T47D (cell line): ENCODE results near the gene BMP7.

Experiments
- DNase-seq, 2 experiments: peaks; one replicate each; pipeline versions ENCODE4 v3.0.0 to v3.0.0-alpha.2; 2011 to 2012; ENCODE audit warnings: low read depth in 1 of 2, low spot score in 1 of 2
- JUND ChIP-seq: IDR thresholded peaks from 2 replicates; pipeline ENCODE4 v1.6.1; 2012; ENCODE audit warnings: low read depth
- in situ Hi-C: cut with HindIII; loops from 2 replicates; pipeline ENCODE4 v1.10.0; 2016; ENCODE audit warnings: low sequenced_read_pairs, low pct_unique_long_range_greater_than_20kb

BMP7 gene

GRCh38 chr20:57298457-57298856, 32.0 kb upstream of the BMP7 start:
- in situ Hi-C loops, result no loop called here
- no peak for TF ChIP-seq JUND
- DNase-seq, result no peak

- no peak for TF ChIP-seq JUND
- DNase-seq, result no peak
- in situ Hi-C loops, result no loop called here
Measured at GRCh38 chr20:57294550-57294949, 28.1 kb upstream of the BMP7 start.

DNA sequence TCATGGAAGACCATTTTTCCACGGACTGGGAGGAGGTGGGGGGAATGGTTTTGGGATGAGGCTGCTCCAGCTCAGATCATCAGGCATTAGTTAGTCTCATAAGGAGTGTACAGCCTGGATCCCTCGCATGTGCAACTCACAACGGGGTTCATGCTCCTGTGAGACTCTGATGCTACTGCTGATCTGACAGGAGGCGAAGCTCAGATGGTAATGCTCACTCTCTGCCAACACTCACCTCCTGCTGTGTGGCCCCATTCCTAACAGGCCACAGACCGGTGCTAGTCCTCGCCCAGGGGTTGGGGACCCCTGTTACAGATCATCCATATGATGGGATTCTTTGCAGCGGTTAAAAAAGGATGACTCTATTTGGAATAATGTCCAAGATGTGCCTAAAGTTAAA, 27.6 kb upstream of the BMP7 start:
- in situ Hi-C loops, result no loop called here
- TF ChIP-seq JUND, result no peak
- no peak for DNase-seq

GRCh38 chr20:57292611-57293010, 26.2 kb upstream of the BMP7 start:
- TF ChIP-seq JUND, result no peak
- no peak for DNase-seq
- in situ Hi-C loops, result no loop called here

GRCh38 chr20:57291694-57292093, 25.3 kb upstream of the BMP7 start:
- no peak for DNase-seq
- in situ Hi-C loops, result no loop called here
- TF ChIP-seq JUND, result no peak

DNA sequence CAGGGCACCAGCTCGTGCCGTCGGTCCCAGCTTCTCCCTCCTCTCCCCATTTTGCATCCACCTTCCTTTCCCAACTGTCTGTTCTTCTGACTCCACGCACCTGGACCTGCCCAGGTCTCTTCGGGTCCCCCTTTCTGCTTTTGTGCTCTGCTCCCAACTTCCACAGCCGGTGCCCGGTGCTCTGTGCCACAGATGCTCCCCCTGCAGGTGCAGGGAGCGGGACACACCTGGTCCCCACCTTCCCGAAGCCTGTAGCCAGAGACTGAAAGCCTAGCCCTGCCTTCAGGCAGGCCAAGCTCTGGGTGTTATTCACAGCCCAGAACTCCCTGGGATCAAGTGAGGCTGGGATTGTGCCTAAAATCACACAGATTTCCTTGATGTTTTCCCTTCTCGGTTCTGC, 24.6 kb upstream of the BMP7 start:
- TF ChIP-seq JUND, result no peak
- peak; percentile 44 to 49 for DNase-seq
- in situ Hi-C loops, result no loop called here

GRCh38 chr20:57290178-57290484, 23.7 kb upstream of the BMP7 start:
- in situ Hi-C loops, result no loop called here
- no peak for DNase-seq
- TF ChIP-seq JUND, result no peak

DNA sequence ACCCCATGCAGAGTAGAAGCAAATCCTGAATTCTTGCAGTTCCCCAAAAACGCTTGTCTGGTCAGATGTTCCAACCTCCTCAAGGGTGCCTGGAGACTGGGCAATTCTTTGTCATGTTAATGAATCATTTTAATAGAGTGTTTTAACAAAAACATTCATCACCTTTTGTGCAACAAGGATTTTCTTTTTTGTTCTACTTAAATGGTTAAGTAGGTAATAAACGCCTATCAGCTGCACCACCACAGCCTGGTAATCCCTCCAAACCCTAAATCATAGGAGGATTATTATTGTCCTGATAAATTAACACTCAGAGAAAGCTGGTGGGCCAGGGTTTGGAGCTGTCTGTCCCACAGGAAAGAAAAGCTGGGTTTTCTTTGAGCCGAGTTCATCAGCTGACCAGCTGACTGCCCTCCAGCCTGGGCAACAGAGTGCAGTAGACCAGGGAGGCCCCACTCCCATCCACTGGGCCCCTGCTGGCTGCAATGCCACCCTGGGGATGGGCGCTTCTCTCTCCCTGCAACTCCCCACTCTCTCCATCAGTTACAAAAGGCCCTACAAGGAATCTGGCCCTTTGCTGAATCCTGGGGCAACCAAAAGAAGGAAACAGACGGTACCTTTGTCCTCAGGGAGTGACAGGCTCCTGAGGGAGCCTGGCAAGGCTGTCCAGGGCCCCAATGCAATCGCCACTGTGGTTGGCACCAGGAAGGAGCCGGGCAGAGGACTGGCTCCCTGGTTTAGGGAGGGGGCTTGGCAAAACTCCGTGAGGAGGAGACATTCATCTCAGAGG, 23.1 kb upstream of the BMP7 start:
- in situ Hi-C loops, result no loop called here
- no peak for DNase-seq
- TF ChIP-seq JUND, result no peak

GRCh38 chr20:57288651-57289277, 22.3 kb upstream of the BMP7 start:
- TF ChIP-seq JUND, result no peak
- DNase-seq, result no peak
- in situ Hi-C loops, result no loop called here

DNA sequence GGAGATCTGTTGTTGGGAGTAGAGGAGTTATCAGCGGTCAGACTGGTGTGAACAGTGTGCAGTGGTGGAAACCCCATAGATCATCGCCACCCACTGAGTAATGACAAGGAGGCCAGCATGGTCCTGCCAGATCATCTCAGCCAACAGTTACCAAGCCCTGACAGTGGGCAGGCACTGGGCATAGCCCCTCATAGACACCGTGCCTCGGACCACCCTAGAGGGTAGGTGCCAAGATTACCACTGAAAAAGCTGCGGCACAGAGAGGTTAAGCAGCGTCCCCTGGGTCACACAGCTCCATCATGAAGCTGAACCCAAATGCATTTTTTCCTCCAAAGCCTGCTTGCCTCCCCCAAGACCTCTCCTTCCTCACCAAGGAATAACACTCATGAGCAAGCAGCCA, 21.5 kb upstream of the BMP7 start:
- DNase-seq, result no peak
- in situ Hi-C loops, result no loop called here
- TF ChIP-seq JUND, result no peak

GRCh38 chr20:57287007-57287880, 20.8 kb upstream of the BMP7 start:
- in situ Hi-C loops, result no loop called here
- TF ChIP-seq JUND, result no peak
- no peak for DNase-seq

- no peak for DNase-seq
- in situ Hi-C loops, result no loop called here
- no peak for TF ChIP-seq JUND
Measured at GRCh38 chr20:57283860-57284259, 17.4 kb upstream of the BMP7 start.
